ENCODE results near the gene ID1. TPM values are rescaled to one million over a fixed set of nuclear protein-coding genes. Genes with fewer than 3 reads are reported as not detected.
"Not testable (repeated sequence)": the region's sequence is repeated elsewhere in the genome, so short reads cannot be mapped to it uniquely, and the experiment has no call there.

ID1 gene
- total RNA-seq, 2 donors from 2014 or later: 356 to 514 TPM

DNA sequence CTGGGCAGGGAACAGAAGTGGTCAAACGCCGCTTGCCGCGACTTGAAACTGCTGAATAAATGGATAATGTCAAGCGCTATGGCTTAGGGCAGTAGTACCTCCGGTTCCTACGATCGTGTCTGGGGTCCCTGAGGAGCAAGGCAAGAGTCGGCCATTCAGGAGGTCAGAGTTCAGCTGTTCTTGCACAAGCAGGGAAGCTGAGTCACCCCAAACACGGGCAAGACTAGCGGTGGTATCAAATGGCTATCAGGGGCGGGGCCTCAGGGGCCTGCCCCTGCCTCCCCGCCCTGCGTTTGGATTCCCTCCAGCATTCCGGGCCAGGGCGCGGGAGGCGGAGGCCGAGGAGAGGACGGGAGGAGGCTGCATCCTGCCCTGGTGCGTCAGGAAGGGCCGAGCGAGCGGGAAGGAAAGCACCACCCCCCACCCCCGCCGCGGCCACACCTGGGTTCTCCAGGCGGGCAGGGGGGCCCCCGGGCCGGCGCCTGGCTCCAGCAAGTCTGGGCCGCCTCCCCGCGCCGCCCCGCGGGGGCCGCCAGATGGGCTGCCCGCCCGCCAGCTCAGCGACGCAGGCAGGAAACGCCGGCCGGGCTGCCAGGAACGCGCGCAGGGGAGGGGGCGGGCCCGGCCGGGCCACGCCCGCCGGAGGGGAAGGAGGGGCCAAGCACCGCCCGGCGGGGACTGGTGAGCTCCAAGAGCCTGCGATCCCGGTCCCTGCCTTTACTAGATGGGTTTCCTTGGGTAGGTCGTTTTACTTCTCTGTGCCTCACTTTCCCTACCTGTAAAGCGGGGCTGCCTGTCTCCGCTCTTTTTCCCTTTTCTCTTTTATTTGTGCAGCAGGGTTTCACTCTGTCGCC, 32.2 kb upstream of the ID1 start:
- DNase-seq (ENCODE audit: low spot score): peak; percentile 93
- H3K4me3 ChIP-seq: peak overlapping the region; percentile 37 to 48
- under 1% methylated on average over 62 of the region's 63 CpGs for WGBS
- H3K27me3 ChIP-seq (replicated peaks; ENCODE audit: insufficient read depth): no peaks in the 10 kb centered on the region
- TF ChIP-seq POLR2AphosphoS5 (IDR thresholded peaks at IDR 0.05) (peak; percentile 89), POLR2A (IDR thresholded peaks at IDR 0.05) (peak; percentile 50), CTCF (IDR thresholded peaks at IDR 0.05) (peak in 2 of 4 experiments; percentile 12 to 21)
- intact Hi-C loops (cut with DNase I): loop anchor here (2.0 kb wide), 1 partner anchor 32 kb away; the partner anchor contains the start of gene ID1
- no peaks in the 10 kb centered on the region for H3K36me3 ChIP-seq
- peak overlapping the region; percentile 85 to 89 for H3K27ac ChIP-seq
- peaks cover 6% of the 10 kb centered on the region for H3K4me1 ChIP-seq (replicated peaks)
- no peaks in the 10 kb centered on the region for H3K9me3 ChIP-seq

- 25% methylated on average over 19 of the region's 19 CpGs for WGBS
- H3K4me3 ChIP-seq: peak overlapping the region; percentile 37 to 48
- intact Hi-C loops (cut with DNase I): loop anchor here (2.0 kb wide), 1 partner anchor 31 kb away; the partner anchor contains the start of gene ID1
- peak; percentile 51 for DNase-seq (ENCODE audit: low spot score)
- no peaks in the 10 kb centered on the region for H3K9me3 ChIP-seq
- no peaks in the 10 kb centered on the region for H3K27me3 ChIP-seq (replicated peaks; ENCODE audit: insufficient read depth)
- no peaks in the 10 kb centered on the region for H3K36me3 ChIP-seq
- peak overlapping the region; percentile 85 to 89 for H3K27ac ChIP-seq
- H3K4me1 ChIP-seq (replicated peaks): peaks cover 6% of the 10 kb centered on the region
- no peak for TF ChIP-seq POLR2A (IDR thresholded peaks at IDR 0.05)
- peak; percentile 45 for TF ChIP-seq POLR2AphosphoS5 (IDR thresholded peaks at IDR 0.05)
Observed at GRCh38 chr20:31573555-31574321, 31.4 kb upstream of the ID1 start.

DNA sequence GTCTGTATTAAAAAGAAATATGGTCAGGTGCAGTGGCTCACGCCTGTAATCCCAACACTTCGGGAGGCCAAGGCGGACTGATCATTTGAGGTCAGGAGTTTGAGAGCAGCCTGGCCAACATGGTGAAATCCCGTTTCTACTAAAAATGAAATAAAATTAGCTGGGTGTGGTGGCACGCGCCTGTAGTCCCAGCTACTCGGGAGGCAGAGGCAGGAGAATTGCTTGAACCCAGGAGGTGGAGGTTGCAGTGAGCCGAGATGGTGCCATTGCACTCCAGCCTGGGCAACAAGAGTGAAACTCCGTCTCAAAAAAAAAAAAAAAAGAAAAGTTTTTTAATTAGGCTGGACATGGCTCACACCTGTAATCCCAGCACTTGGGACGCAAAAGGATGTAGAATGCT, 30.1 kb upstream of the ID1 start:
- 97% methylated on average over 10 of the region's 10 CpGs for WGBS
- H3K4me1 ChIP-seq (replicated peaks); H3K27me3 ChIP-seq (replicated peaks; ENCODE audit: insufficient read depth); intact Hi-C loops (cut with DNase I); H3K4me3 ChIP-seq; H3K36me3 ChIP-seq; H3K9me3 ChIP-seq; DNase-seq (ENCODE audit: low spot score); H3K27ac ChIP-seq: not testable (repeated sequence)

DNA sequence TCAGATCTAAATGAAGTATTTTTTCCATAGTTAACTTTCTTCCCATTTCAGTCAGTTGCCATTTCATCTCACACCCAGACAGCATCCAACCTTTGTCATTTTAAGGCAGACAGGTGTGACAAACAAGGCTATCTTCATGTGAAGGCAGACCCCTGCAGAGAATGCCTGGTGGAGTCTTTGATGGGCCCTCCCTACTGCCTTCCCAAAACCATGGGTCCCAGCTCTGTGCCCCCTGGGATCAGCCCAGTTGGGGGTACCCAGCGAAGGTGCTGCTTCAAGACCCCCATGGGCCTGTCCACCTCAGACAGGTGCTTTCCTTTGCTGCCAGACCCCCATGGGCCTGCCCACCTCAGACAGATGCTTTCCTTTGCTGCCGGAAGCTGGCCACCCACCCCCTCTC, 28.3 kb upstream of the ID1 start:
- Histone ChIP-seq H3K9me3 (no peaks in the 10 kb centered on the region), H3K27me3 (replicated peaks; ENCODE audit: insufficient read depth) (no peaks in the 10 kb centered on the region), H3K27ac (no peak overlapping the region), H3K4me3 (no peak overlapping the region), H3K4me1 (replicated peaks) (peaks cover 6% of the 10 kb centered on the region), H3K36me3 (no peaks in the 10 kb centered on the region)
- no peak for DNase-seq (ENCODE audit: low spot score)
- intact Hi-C loops (cut with DNase I): no loop called here
- TF ChIP-seq POLR2A (IDR thresholded peaks at IDR 0.05): no peak
- TF ChIP-seq POLR2AphosphoS5 (IDR thresholded peaks at IDR 0.05): no peak
- no peak for TF ChIP-seq CTCF (IDR thresholded peaks at IDR 0.05)
- 75% methylated on average over 2 of the region's 2 CpGs for WGBS

DNA sequence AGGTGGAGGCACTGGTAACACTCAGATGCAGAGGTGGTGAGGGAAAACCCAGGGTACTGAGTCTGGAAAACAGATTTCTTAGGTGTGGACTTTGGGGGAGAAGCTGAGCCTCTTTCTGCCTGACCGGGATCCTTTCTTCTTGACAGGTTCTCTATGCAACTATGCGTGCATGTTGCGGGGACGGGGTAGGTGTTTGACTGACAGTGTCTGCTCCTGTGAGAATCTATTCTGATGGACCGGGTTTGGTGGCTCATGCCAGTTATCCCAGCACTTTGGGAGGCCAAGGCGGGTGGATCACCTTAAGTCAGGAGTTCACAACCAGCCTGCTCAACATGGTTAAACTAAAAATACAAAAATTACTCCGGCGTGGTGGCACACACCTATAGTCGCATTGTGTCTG, 27.9 kb upstream of the ID1 start:
- Histone ChIP-seq H3K4me1 (replicated peaks) (peaks cover 4% of the 10 kb centered on the region), H3K27me3 (replicated peaks; ENCODE audit: insufficient read depth) (no peaks in the 10 kb centered on the region), H3K27ac (no peak overlapping the region), H3K4me3 (no peak overlapping the region), H3K9me3 (no peaks in the 10 kb centered on the region), H3K36me3 (no peaks in the 10 kb centered on the region)
- 88% methylated on average over 9 of the region's 9 CpGs for WGBS
- TF ChIP-seq POLR2AphosphoS5 (IDR thresholded peaks at IDR 0.05) (no peak), POLR2A (IDR thresholded peaks at IDR 0.05) (no peak), CTCF (IDR thresholded peaks at IDR 0.05) (no peak)
- intact Hi-C loops (cut with DNase I): no loop called here
- DNase-seq (ENCODE audit: low spot score): no peak
